Measurements from ENCODE around the gene TUBB4B.

Gene TUBB4B

GRCh38 chr9:137280474-137281344, 39.6 kb downstream of the TUBB4B start (continued):
- TF ChIP-seq, protein P1, sequence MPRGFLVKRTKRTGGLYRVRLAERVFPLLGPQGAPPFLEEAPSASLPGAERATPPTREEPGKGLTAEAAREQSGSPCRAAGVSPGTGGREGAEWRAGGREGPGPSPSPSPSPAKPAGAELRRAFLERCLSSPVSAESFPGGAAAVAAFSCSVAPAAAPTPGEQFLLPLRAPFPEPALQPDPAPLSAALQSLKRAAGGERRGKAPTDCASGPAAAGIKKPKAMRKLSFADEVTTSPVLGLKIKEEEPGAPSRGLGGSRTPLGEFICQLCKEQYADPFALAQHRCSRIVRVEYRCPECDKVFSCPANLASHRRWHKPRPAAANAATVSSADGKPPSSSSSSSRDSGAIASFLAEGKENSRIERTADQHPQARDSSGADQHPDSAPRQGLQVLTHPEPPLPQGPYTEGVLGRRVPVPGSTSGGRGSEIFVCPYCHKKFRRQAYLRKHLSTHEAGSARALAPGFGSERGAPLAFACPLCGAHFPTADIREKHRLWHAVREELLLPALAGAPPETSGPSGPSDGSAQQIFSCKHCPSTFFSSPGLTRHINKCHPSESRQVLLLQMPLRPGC (tag by site-specific recombination; IDR thresholded peaks at IDR 0.05), result no peak
- TF ChIP-seq ZNF433 (tag by site-specific recombination; IDR thresholded peaks at IDR 0.05; ENCODE audit: low read depth), result no peak

DNA sequence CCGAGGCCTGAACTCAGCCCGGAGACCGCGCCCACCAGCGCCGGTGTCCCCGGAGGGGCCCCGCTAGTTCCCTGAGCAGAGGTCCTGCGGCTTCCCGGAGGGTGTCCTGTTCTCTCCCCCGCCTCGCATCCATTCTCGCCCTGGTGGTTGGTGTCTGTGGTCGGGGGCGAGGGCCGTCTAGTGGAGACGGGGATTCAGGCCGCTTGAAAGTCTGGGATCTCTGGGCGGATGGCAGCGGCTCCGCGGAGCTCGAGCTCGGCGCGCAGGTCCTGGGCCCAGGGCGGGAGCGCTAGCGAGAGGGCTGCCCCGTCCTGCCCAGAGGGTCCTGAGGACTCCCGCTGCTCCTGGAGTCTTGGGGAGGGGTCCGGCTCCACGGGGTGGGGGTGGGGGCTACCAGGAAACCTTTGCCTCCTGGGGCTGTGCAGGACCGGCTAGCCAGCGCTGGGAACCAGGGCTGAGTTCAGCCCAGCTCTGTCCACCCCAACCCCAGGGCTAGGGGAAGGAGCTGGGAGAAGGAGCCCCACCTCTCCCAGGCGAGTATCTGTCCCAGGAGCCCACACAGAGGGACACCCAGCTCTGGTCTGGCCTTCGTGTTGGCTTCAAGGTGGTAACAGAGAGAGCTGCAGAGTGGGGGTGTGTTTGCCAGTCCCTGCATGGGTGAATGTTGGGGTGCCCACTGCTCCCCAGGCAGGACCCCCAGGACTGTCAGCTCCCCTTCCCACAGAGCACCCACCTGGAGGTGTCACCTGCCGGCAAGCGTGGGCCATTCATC, 40.4 kb downstream of the TUBB4B start:
- Histone ChIP-seq H3K36me3 (ENCODE audit: control insufficient read depth in 2 of 2, insufficient read depth in 1 of 2, low read length in 2 of 2) (peaks cover 0 to 7% of the 10 kb centered on the region in 2 experiments; a peak in 1 of 3 replicates), H3K4me3 (ENCODE audit: low read depth, low read length) (no peak overlapping the region), H3K4me1 (ENCODE audit: control insufficient read depth, insufficient read depth, low read length) (0 out of 2 replicates have a peak, but pooled peaks cover 3% of the 10 kb centered on the region), H3K27ac (ENCODE audit: extremely low read depth, low read depth, low read length) (no peak overlapping the region), H3K9me3 (ENCODE audit: control insufficient read depth, insufficient read depth, low read depth, low read length) (no peaks in the 10 kb centered on the region)
- CTCF ChIA-PET, result no interaction called here
- TF ChIP-seq ZNF248 (tag by site-specific recombination; IDR thresholded peaks at IDR 0.05), result no peak
- peak; percentile 66 for TF ChIP-seq ZNF600 (tag by site-specific recombination; IDR thresholded peaks at IDR 0.05)
- POLR2A ChIA-PET, result no interaction called here

GRCh38 chr9:137286975-137287383, 45.9 kb downstream of the TUBB4B start:
- Histone ChIP-seq H3K4me3 (ENCODE audit: low read depth, low read length) (no peak overlapping the region), H3K4me1 (ENCODE audit: control insufficient read depth, insufficient read depth, low read length) (no peaks in the 10 kb centered on the region), H3K27ac (ENCODE audit: extremely low read depth, low read depth, low read length) (no peak overlapping the region), H3K9me3 (ENCODE audit: control insufficient read depth, insufficient read depth, low read depth, low read length) (no peaks in the 10 kb centered on the region), H3K36me3 (ENCODE audit: control insufficient read depth in 2 of 2, insufficient read depth in 1 of 2, low read length in 2 of 2) (no peaks in the 10 kb centered on the region)
- CTCF ChIA-PET, result interaction anchor here (0.5 to 2.8 kb wide), 53 partner anchors 10 to 536 kb away, joined by 3 to 28 read pairs (median 4); partner anchors contain the start of genes ENTPD8, EXD3, MRPL41 and NRARP
- POLR2A ChIA-PET, result interaction anchor here (0.5 to 1.2 kb wide), 7 partner anchors 12 to 159 kb away, joined by 3 to 9 read pairs (median 3); partner anchors contain the start of genes EXD3, NOXA1, NRARP and TUBB4B
- TF ChIP-seq ZSCAN30 (tag by site-specific recombination; IDR thresholded peaks at IDR 0.05), result peak; percentile 52; the same call in 1 of the 2 replicates
- TF ChIP-seq ZNF561 (tag by site-specific recombination; IDR thresholded peaks at IDR 0.05; ENCODE audit: borderline replicate concordance), result peak; percentile 59; the same call in 1 of the 2 replicates
- 0 out of 2 replicates have a peak, but pooled peaks have one; percentile 23 for TF ChIP-seq KLF1 (tag by site-specific recombination; IDR thresholded peaks at IDR 0.05)
- 0 out of 2 replicates have a peak, but pooled peaks have one; percentile 13 for TF ChIP-seq ZNF391 (tag by site-specific recombination; IDR thresholded peaks at IDR 0.05; ENCODE audit: borderline replicate concordance, low read depth)
- TF ChIP-seq, protein P2, sequence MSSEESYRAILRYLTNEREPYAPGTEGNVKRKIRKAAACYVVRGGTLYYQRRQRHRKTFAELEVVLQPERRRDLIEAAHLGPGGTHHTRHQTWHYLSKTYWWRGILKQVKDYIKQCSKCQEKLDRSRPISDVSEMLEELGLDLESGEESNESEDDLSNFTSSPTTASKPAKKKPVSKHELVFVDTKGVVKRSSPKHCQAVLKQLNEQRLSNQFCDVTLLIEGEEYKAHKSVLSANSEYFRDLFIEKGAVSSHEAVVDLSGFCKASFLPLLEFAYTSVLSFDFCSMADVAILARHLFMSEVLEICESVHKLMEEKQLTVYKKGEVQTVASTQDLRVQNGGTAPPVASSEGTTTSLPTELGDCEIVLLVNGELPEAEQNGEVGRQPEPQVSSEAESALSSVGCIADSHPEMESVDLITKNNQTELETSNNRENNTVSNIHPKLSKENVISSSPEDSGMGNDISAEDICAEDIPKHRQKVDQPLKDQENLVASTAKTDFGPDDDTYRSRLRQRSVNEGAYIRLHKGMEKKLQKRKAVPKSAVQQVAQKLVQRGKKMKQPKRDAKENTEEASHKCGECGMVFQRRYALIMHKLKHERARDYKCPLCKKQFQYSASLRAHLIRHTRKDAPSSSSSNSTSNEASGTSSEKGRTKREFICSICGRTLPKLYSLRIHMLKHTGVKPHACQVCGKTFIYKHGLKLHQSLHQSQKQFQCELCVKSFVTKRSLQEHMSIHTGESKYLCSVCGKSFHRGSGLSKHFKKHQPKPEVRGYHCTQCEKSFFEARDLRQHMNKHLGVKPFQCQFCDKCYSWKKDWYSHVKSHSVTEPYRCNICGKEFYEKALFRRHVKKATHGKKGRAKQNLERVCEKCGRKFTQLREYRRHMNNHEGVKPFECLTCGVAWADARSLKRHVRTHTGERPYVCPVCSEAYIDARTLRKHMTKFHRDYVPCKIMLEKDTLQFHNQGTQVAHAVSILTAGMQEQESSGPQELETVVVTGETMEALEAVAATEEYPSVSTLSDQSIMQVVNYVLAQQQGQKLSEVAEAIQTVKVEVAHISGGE (tag by site-specific recombination; conservative IDR thresholded peaks at IDR 0.05; ENCODE audit: low read depth), result no peak
- peak; percentile 63; the same call in 1 of the 2 replicates for TF ChIP-seq ZNF2 (tag by site-specific recombination; IDR thresholded peaks at IDR 0.05)
- peak; percentile 91 for TF ChIP-seq IKZF3 (tag by site-specific recombination; IDR thresholded peaks at IDR 0.05)
- no peak for TF ChIP-seq ZFP69B (tag by site-specific recombination; IDR thresholded peaks at IDR 0.05)
- TF ChIP-seq ZNF501 (tag by site-specific recombination; IDR thresholded peaks at IDR 0.05), result 0 out of 2 replicates have a peak, but pooled peaks have one; percentile 51
- TF ChIP-seq ZNF654 (tag by site-specific recombination; IDR thresholded peaks at IDR 0.05; ENCODE audit: low read depth), result peak; percentile 96
- TF ChIP-seq ZNF157 (tag by site-specific recombination; IDR thresholded peaks at IDR 0.05), result no peak
- TF ChIP-seq ZNF544 (tag by site-specific recombination; IDR thresholded peaks at IDR 0.05), result no peak
- TF ChIP-seq ZBTB7A (tag by site-specific recombination; IDR thresholded peaks at IDR 0.05; ENCODE audit: low read depth), result no peak
- peak; percentile 91 for TF ChIP-seq ZNF600 (tag by site-specific recombination; IDR thresholded peaks at IDR 0.05)
- TF ChIP-seq, protein P3, sequence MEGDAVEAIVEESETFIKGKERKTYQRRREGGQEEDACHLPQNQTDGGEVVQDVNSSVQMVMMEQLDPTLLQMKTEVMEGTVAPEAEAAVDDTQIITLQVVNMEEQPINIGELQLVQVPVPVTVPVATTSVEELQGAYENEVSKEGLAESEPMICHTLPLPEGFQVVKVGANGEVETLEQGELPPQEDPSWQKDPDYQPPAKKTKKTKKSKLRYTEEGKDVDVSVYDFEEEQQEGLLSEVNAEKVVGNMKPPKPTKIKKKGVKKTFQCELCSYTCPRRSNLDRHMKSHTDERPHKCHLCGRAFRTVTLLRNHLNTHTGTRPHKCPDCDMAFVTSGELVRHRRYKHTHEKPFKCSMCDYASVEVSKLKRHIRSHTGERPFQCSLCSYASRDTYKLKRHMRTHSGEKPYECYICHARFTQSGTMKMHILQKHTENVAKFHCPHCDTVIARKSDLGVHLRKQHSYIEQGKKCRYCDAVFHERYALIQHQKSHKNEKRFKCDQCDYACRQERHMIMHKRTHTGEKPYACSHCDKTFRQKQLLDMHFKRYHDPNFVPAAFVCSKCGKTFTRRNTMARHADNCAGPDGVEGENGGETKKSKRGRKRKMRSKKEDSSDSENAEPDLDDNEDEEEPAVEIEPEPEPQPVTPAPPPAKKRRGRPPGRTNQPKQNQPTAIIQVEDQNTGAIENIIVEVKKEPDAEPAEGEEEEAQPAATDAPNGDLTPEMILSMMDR (tag by site-specific recombination; IDR thresholded peaks at IDR 0.05), result peak; percentile 92
- 0 out of 2 replicates have a peak, but pooled peaks have one; percentile 31 for TF ChIP-seq WT1 (tag by site-specific recombination; IDR thresholded peaks at IDR 0.05)
- TF ChIP-seq RBAK (tag by site-specific recombination; IDR thresholded peaks at IDR 0.05), result no peak
- TF ChIP-seq ZNF248 (tag by site-specific recombination; IDR thresholded peaks at IDR 0.05), result no peak
- peak; percentile 80 for TF ChIP-seq EGR2 (tag by site-specific recombination; IDR thresholded peaks at IDR 0.05; ENCODE audit: low read depth)
- TF ChIP-seq ZBTB17 (tag by site-specific recombination; IDR thresholded peaks at IDR 0.05), result peak; percentile 47
- peak; percentile 49; the same call in 1 of the 2 replicates for TF ChIP-seq ZBTB48 (tag by site-specific recombination; IDR thresholded peaks at IDR 0.05)
- TF ChIP-seq YY2 (tag by site-specific recombination; IDR thresholded peaks at IDR 0.05), result peak; percentile 35; the same call in 1 of the 2 replicates

Measured in HEK293 (cell line).